GM21390 (cell line): Measurements from ENCODE around the gene C11orf65.

Experiments used
- ATAC-seq: cut with Tn5 transposase; IDR thresholded peaks from one replicate; pipeline ENCODE4 v1.9.1; 2021; ENCODE audit not compliant: unreplicated experiment

The C11orf65 gene, protein sequence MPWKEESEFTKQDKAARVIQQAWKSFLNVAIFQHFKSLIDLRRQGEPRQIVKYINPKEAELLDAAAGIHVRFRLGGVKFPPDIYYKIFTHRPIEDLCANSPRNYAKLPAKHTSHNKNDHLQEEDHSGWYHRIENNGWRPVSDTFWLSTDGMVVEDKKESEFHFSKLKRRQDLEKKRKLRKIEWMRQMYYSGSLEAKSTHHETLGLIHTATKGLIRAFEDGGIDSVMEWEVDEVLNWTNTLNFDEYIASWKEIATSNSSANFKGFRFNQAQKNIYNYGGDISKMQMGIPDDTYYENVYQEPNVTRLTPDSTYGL

DNA sequence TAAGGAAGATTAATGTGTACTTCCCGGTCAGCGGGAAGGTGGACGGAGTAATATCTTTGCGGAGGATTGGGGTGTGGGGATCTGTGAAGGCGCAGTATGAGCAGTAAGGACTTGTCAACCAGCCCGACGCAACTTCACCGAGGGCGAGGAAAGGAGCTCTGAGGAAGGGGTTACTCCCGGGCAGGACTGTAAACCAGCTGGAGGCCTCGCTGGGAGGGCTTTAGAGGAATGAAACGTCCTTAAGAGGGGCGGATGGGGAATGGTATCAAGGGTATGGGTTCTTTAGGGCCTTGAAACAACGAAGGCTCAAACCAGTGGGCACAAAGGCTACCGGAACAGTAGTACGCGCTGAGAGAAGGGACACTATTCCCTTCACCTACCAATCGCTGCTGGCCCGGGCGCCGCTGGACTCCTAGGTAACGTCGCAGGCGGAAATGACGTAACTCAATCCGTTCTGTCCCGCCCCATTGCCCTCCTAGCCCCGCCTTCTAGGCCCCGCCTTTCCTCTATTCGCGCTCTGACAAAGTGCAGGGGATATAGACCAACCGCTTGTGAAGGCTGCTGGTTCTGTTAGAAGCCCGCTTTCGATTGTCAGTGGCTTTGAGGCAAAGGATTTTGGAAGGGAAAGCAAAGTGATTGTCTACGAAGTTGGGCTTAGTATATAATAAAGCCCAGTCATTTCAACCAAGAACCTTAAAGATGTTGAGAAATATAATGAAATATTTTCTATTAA is at the start of gene C11orf65:
TSS of gene C11orf65 (minus strand) at position 439 of the 733 bp plus-strand sequence. CDS start 5,970 bp downstream, outside the sequence.
- peak; percentile 99 for ATAC-seq

GRCh38 chr11:108516125-108516524 is 48.8 kb upstream of the C11orf65 start:
- no peak for ATAC-seq

DNA sequence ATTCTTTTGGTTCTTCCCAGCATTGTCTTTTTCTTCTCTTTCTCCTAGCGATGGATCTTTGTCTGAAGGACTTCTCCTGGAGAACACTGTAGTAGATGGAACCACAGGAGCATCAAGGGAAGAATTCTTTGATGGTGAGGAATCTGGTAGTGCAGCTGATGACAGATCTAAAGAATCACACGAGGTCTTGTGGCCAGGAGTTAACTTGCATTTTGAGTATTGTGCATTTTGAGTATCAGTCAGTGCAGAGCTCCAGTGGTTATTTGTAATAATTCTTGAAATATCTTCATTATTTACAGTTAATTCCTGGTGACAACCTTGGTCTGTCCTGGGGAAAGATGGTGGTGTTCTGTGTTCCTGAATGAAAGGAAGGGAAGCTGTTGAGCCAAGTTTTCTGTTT is 45.4 kb upstream of the C11orf65 start:
- ATAC-seq, result no peak

DNA sequence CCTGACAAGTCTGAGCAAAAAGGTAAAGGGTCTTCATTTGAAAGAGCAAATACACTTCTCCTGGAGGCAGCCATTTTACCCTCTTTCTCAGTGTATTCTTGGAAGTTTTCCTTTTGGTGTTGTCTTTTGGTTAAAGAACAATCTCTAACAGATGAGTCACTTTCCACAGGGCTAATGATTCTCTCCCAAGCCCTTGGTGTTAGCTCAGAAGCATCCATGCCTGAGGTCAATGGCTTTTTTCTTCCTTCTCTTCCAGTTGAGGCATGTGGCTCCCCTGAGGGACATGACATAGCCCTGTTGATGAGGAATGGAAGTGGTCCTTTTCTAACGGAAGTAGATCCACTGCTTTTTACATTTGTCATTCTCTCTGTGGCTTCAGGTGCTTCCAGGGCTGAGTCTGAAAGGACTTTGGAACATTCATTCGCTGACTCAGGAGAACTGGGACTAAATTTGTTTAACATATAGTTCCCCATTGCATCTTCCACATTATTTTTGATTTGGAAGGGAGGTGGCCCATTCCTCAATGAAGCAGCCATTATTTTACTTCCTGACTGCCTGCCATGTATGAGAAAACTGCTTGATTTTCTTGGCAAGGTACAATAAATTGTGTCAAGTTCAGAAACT is 44.6 kb upstream of the C11orf65 start:
- no peak for ATAC-seq

GRCh38 chr11:108508653-108509593 is 41.6 kb upstream of the C11orf65 start:
- no peak for ATAC-seq

DNA sequence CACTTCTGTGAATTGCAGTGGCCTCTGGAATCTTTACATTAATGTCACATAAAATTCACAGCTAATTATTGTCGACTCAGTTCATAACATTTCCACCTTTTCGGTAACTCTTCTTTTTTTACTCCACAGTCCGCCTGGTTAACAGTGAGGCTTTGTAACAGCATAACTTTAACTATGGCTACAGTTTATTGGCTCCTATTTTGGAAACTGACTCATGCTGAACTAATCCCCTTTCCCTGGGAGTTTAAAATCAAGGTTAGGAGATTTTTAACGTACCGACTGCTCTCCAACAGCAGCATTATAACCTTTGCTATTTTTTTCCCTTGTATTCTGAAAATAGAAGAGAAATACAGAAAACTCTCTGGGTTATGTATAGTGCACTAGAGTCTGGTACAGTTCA is 34.1 kb upstream of the C11orf65 start:
- no peak for ATAC-seq

- ATAC-seq, result no peak
Measured at GRCh38 chr11:108500721-108501120, 33.4 kb upstream of the C11orf65 start.

DNA sequence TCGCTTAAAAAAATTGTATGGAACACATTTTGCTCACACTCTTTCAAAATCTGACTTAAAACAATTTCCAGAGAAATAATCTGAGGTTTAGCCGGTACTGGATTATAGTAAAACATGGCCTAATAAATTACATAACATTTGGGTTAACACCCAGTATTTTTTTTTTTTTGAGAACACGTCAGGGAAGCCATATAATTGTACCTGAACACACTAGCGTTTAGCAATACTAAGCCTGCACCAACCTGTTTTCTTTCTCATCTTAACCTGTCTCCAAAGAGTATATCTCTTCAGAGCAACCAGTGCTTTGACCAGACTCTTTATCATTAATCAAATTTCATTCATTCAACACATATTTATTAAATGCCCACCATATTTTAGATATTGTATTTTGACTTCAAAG is 32.8 kb upstream of the C11orf65 start:
- ATAC-seq, result no peak

- no peak for ATAC-seq
Measured at GRCh38 chr11:108498816-108499408, 31.6 kb upstream of the C11orf65 start.

GRCh38 chr11:108498046-108498815 is 30.9 kb upstream of the C11orf65 start, which contains the start of gene POGLUT3:
TSS of gene POGLUT3 (minus strand) at chr11:108498384. CDS start at chr11:108498366, 18 bp downstream.
- ATAC-seq, result peak; percentile 52

- ATAC-seq, result peak; percentile 56
Measured at GRCh38 chr11:108497317-108498045, 30.2 kb upstream of the C11orf65 start.

DNA sequence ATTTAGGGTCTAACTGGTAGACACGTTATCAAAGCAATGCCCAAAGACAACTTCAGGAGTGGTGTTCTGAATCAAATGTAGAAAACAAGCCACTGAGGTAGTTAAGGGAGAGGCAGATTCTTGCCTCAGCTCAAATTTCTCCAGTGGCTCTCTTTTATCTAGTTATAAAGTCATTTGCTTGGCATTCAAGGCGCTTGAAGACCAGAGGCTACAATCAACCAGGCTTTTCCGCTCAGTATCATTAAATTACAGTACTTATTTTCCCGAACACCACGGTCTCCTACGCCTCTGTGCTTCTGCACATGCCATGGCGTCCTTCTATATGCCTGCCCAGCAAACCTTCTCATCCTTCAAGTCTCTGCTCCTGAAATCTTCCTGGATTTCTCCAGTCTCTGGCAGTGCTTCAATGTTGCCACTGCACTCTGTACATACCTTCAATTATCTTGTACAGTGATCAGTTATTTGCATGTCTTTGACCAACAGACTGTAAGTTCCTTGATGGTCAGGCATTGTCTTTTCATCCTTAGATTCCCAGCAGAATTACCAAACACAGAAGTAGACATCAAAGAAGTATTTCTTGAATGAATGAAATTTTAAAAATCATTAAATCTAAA is 29.4 kb upstream of the C11orf65 start:
- no peak for ATAC-seq

DNA sequence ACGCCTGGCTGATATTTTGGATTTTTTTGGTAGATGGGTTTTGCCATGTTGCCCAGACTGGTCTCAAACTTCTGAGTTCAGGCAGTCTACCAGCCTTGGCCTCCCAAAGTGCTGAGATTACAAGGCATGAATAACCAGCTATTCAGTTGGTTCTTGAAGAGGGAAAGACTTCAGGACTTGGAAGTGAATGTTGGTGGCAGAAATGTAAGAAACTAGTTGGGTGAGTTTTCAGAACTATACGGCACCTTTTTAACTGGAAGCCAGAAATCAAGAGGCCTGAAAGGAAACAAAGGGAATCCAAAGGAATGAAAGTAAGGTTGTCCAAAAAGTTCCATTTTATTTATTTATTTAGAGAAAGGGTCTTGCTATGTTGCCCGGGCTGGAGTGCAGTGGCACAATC is 28.0 kb upstream of the C11orf65 start:
- no peak for ATAC-seq

DNA sequence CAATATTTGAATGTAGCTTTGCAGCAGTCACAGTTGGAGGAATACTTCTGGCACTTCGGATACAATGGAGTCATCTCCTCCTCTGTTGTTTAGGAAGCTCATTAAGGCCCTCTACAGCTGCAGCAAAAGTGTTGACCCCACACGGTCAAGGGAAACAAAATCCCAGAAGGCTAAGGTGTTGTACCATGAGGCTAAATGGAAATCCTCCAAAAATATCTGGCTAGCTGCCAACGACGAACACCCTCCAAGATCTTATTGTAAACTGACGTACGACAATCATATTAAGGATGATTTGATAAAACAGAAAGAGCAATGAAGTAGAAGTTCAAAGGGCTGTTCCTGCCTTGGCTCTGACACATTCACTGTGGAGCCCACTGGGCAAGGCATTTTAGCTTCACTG is 26.9 kb upstream of the C11orf65 start:
- ATAC-seq, result no peak

GRCh38 chr11:108491936-108492335 is 24.6 kb upstream of the C11orf65 start:
- ATAC-seq, result no peak

GRCh38 chr11:108486828-108487227 is 19.5 kb upstream of the C11orf65 start:
- no peak for ATAC-seq

GRCh38 chr11:108486331-108486730 is 19.0 kb upstream of the C11orf65 start:
- ATAC-seq, result no peak

GRCh38 chr11:108483163-108483562 is 15.8 kb upstream of the C11orf65 start:
- ATAC-seq, result no peak
